HEK293 (cell line): ENCODE results near the gene CDK16.

Experiments
- ZNF174 ChIP-seq: fragments of 450-650 bp; formaldehyde crosslinking; IDR thresholded peaks from 2 replicates; pipeline ENCODE4 v1.5.0; 2017; ENCODE audit warnings: missing biosample characterization, mild to moderate bottlenecking, missing genetic modification characterization
- ZNF211 ChIP-seq: fragments of 450-650 bp; formaldehyde crosslinking; IDR thresholded peaks from 2 replicates; pipeline ENCODE4 v1.5.1; 2016; ENCODE audit warnings: low read depth, missing biosample characterization, missing genetic modification characterization
- ZNF423 ChIP-seq: fragments of 450-650 bp; formaldehyde crosslinking; IDR thresholded peaks from 2 replicates; pipeline ENCODE4 v1.5.1; 2016; ENCODE audit warnings: missing biosample characterization, missing genetic modification characterization
- ZNF558 ChIP-seq: fragments of 450-650 bp; formaldehyde crosslinking; IDR thresholded peaks from 2 replicates; pipeline ENCODE4 v1.5.1; 2016; ENCODE audit warnings: missing biosample characterization, missing genetic modification characterization
- ZNF707 ChIP-seq: fragments of 450-650 bp; formaldehyde crosslinking; IDR thresholded peaks from 2 replicates; pipeline ENCODE4 v1.5.1; 2016; ENCODE audit warnings: missing biosample characterization, missing genetic modification characterization
- ZSCAN16 ChIP-seq: fragments of 450-650 bp; formaldehyde crosslinking; IDR thresholded peaks from 2 replicates; pipeline ENCODE4 v1.5.1; 2016; ENCODE audit warnings: missing biosample characterization, missing genetic modification characterization

DNA sequence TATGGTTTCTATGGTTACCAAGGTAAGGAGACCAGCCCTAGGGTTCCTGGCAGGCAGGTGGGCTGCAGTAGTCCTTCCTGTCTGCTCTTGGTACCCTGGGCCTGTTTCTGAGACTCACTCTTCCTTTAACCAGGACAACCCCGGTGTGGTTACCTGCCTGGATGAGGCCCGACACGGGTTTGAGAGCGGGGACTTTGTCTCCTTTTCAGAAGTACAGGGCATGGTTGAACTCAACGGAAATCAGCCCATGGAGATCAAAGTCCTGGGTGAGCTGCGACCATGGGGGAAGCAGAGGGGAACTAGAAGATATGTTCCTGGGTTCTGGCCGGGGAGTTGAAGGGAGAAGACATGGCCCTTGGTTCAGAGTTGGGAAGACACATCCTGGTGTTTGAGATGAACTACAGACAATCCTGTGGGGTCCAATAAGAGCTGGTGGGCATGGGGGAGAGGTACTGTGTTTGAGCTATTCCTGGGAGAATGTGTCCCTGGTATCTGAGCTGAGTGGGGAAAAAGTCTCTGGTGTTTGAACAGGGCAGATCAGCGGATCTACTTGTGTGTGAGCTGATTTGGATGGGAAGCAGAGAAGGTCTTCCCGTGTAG, 17.0 kb upstream of the CDK16 start:
- no peak for TF ChIP-seq ZNF423
- no peak for TF ChIP-seq ZSCAN16
- TF ChIP-seq ZNF211 (tag by site-specific recombination) = no peak
- TF ChIP-seq ZNF174 (tag by site-specific recombination) = no peak
- no peak for TF ChIP-seq ZNF707 (tag by site-specific recombination)
- TF ChIP-seq ZNF558 (tag by site-specific recombination) = no peak
